A549 (cell line): Measurements from ENCODE around the gene POLR3GL.

ENCODE experiments used
- CHD2 ChIP-seq: fragments of 150-350 bp; IDR thresholded peaks from 2 replicates; pipeline ENCODE4 v1.6.1; 2014; ENCODE audit warnings: low read length; ENCODE audit not compliant: partially characterized antibody
- CTCF ChIP-seq: fragments of >200 bp; sonication (Bioruptor Twin); formaldehyde crosslinking; IDR thresholded peaks from 3 replicates; pipeline ENCODE4 v1.5.1; 2016
- ELK1 ChIP-seq: fragments of 150-350 bp; IDR thresholded peaks from 2 replicates; pipeline ENCODE4 v1.6.1; 2014; ENCODE audit warnings: low read depth, mild to moderate bottlenecking, low read length
- EP300 ChIP-seq, 2 experiments: fragments of >200 bp; sonication (Bioruptor Twin); formaldehyde crosslinking; IDR thresholded peaks; 2 replicates in 1 of 2; 3 replicates in 1 of 2; pipeline ENCODE4 v1.6.1; 2016 to 2017
- HOXA7 ChIP-seq: fragments of 250-450 bp; sonication (Bioruptor Pico); IDR thresholded peaks from 2 replicates; pipeline ENCODE4 v1.5.0; 2020; ENCODE audit warnings: mild to moderate bottlenecking, moderate library complexity
- MAX ChIP-seq: IDR thresholded peaks from 2 replicates; pipeline ENCODE4 v1.6.1; 2012
- PHF8 ChIP-seq: fragments of 200-600 bp; sonication (generic); IDR thresholded peaks from 2 replicates; pipeline ENCODE4 v1.6.1; 2016; ENCODE audit warnings: low read depth, mild to moderate bottlenecking, antibody characterized with exemption, moderate library complexity, borderline replicate concordance
- RFX5 ChIP-seq: fragments of 450-650 bp; IDR thresholded peaks from 2 replicates; pipeline ENCODE4 v1.7.1; 2014; ENCODE audit warnings: antibody characterized with exemption, mild to moderate bottlenecking, moderate library complexity
- SMC3 ChIP-seq: fragments of >200 bp; sonication (Bioruptor Twin); formaldehyde crosslinking; IDR thresholded peaks from 3 replicates; pipeline ENCODE4 v1.6.1; 2018; ENCODE audit warnings: inconsistent platforms
- USF2 ChIP-seq: fragments of 450-650 bp; IDR thresholded peaks from 2 replicates; pipeline ENCODE4 v1.6.1; 2014; ENCODE audit warnings: antibody characterized with exemption

GRCh38 chr1:145936247-145936646 is 28.2 kb upstream of the POLR3GL start:
- TF ChIP-seq RFX5 (no peak), ELK1 (no peak), CTCF (no peak), EP300 (IDR thresholded peaks at IDR 0.05) (no peak), HOXA7 (CRISPR knock-in tag) (no peak), SMC3 (no peak), USF2 (no peak), CHD2 (no peak), PHF8 (no peak), MAX (no peak)
